Measurements from ENCODE around the gene DDX42. TPM values are rescaled to one million over a fixed set of nuclear protein-coding genes. Genes with fewer than 3 reads are reported as not detected.
A peak's percentile ranks its signal among the peaks of the same experiment; 100 is the strongest.

The DDX42 gene
- total RNA-seq, 1 donor from 2014 or later: 51.7 TPM

DNA sequence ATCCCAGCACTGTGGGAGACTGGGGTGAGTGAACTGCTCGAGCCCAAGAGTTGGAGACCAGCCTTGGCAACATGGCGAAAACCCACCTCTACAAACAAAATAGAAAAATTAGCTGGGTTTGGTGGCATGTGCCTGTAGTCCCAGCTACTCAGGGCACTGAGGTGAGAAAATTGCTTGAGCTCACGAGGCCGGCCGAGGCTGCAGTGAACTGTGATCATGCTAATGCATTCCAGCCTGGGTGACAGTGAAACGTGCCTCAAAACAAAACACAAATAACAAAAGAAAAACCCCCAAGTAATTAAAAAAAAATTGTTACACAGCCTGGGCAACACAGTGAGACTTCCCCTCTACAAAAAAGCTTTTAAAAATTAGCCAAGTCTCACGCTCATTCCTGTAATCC is 5.5 kb upstream of the DDX42 start:
- Histone ChIP-seq H3K4me1 (peaks cover 71% of the 10 kb centered on the region), H3K27ac (replicated peaks) (peak overlapping the region; percentile 28)
- intact Hi-C loops (cut with micrococcal nuclease): no loop called here

DNA sequence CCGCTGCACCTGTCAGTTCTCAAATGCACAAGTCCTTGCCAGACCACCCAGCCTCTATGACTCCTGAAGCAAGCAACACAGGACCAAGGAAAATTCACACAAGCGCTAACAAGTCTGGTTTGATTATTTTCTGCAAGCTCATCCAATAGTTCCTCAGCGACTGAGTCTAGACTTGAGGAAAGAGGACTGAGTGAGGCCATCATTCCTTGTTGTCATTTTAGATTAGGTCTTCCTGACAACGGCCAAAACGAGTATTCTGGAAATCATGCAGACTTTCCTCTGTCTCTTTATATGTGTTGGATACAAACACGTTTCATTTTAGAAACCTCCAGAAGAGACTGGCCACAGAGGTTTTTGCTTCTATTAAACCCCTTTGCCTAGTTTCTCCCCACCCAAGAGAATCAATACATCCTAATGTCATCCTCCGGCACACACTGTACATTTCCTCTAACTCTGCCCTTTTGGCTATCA is 1.1 kb upstream of the DDX42 start:
- Histone ChIP-seq H3K9me3 (replicated peaks) (no peaks in the 10 kb centered on the region), H3K4me3 (peak overlapping the region; percentile 95), H3K4me1 (peaks cover 89% of the 10 kb centered on the region), H3K27me3 (ENCODE audit: low read depth) (no peaks in the 10 kb centered on the region), H3K27ac (replicated peaks) (peak overlapping the region; percentile 99), H3K36me3 (peaks cover 4% of the 10 kb centered on the region)
- TF ChIP-seq, protein P1, sequence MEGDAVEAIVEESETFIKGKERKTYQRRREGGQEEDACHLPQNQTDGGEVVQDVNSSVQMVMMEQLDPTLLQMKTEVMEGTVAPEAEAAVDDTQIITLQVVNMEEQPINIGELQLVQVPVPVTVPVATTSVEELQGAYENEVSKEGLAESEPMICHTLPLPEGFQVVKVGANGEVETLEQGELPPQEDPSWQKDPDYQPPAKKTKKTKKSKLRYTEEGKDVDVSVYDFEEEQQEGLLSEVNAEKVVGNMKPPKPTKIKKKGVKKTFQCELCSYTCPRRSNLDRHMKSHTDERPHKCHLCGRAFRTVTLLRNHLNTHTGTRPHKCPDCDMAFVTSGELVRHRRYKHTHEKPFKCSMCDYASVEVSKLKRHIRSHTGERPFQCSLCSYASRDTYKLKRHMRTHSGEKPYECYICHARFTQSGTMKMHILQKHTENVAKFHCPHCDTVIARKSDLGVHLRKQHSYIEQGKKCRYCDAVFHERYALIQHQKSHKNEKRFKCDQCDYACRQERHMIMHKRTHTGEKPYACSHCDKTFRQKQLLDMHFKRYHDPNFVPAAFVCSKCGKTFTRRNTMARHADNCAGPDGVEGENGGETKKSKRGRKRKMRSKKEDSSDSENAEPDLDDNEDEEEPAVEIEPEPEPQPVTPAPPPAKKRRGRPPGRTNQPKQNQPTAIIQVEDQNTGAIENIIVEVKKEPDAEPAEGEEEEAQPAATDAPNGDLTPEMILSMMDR (IDR thresholded peaks at IDR 0.05; ENCODE audit: borderline replicate concordance): no peak
- no peak for DNase-seq
- intact Hi-C loops (cut with micrococcal nuclease): no loop called here

More for the DNA sequence above, 5.5 kb upstream of the DDX42 start:
- Histone ChIP-seq H3K4me3 (no peak overlapping the region), H3K27me3 (ENCODE audit: low read depth) (no peaks in the 10 kb centered on the region), H3K9me3 (replicated peaks) (no peaks in the 10 kb centered on the region), H3K36me3 (peaks cover 23% of the 10 kb centered on the region)
- no peak for DNase-seq
- TF ChIP-seq, protein P1 (IDR thresholded peaks at IDR 0.05; ENCODE audit: borderline replicate concordance): no peak

DNA sequence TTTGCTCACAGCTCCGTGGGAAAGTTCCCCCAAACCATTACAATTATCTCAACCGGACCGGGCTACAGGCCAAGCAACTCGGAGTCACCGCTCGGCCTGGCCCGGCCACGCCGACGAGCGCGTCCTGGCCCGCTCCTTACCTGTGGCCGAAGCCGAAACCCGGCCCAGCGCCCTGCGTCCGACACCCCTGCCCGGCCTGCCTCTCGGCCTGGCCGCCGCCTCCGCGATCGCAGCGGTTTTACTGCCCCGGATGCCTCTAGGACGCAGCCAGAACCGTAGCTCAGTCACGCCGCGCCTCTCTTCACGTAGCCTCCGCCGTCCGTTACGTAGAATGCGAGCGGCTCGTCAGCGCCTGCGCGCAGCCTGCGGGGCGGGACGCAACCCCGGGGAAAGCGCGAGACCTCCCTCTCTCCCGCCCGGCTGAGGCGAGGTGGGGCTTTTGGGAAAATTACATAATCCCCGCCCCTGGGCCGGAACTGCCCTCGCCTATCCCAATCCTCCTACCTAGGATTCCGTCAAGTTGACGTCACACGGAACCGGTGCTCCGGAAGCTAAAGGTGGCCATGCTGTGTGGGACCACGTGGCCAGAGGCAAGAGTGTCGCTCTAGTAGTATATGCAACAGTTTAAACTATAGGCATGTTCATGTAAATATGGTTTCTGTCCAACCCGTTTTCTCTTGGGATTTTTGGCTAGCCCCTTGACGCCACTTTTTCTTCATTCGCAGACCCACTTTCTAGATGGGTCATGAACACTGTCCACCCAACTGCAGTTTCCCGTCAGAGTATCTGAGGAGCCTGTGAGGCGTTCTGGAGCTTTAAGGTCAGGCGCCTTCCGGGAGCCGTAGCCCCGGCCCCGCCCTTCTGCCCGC is 464 bp upstream of the DDX42 start, which contains the start of gene CCDC47:
Gene CCDC47 (minus strand): TSS at position 326 of the 869 bp plus-strand sequence. CDS start 7,422 bp downstream, outside the sequence.
- H3K4me1 ChIP-seq: peaks cover 89% of the 10 kb centered on the region
- intact Hi-C loops (cut with micrococcal nuclease): no loop called here
- H3K36me3 ChIP-seq: peaks cover 11% of the 10 kb centered on the region
- H3K4me3 ChIP-seq: peak within 1 kb of the TSS; percentile 95
- H3K27me3 ChIP-seq (ENCODE audit: low read depth): no peaks in the 10 kb centered on the region
- peak; percentile 98 for DNase-seq
- TF ChIP-seq, protein P1 (IDR thresholded peaks at IDR 0.05; ENCODE audit: borderline replicate concordance): no peak
- H3K27ac ChIP-seq (replicated peaks): peak within 1 kb of the TSS; percentile 99
- H3K9me3 ChIP-seq (replicated peaks): no peaks in the 10 kb centered on the region

DNA sequence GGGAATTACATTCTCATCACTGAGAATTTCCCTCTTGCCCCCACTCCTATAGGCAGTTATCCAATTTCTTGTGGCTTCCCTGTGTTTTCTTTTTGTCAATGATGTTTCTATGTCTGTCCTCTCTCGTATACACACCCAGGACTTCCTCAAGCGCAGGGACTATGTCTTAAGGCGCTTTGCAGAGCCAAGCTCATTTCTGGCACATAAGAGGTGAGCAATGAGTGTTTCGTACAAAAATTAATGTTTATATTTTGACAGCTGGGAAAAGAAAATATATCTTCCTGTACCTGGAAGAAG is 947 bp downstream of the DDX42 start:
- peaks cover 25% of the 10 kb centered on the region for H3K36me3 ChIP-seq
- TF ChIP-seq, protein P1 (IDR thresholded peaks at IDR 0.05; ENCODE audit: borderline replicate concordance): no peak
- H3K9me3 ChIP-seq (replicated peaks): no peaks in the 10 kb centered on the region
- intact Hi-C loops (cut with micrococcal nuclease): no loop called here
- H3K27ac ChIP-seq (replicated peaks): peak overlapping the region; percentile 99
- peak overlapping the region; percentile 95 for H3K4me3 ChIP-seq
- no peaks in the 10 kb centered on the region for H3K27me3 ChIP-seq (ENCODE audit: low read depth)
- DNase-seq: no peak
- peaks cover 91% of the 10 kb centered on the region for H3K4me1 ChIP-seq

DNA sequence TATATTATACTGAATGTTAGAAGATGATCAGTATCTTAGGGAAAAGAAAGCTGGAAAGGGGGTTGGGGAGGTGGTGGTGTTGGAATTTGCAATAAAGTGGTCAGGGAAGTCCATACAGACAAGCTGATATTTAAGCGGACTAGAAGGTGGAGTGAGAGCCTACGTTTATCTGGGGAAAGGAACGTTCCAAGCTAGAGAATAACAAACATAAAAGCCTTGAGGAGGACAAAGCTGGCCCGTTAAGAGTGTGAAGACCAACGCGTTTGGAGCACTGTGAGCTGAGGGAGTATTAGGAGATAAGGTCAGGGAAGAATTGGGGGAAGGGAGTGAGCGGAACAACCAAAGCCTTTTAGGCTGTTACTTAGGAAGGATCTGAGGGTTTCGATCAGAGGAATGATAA is 1.4 kb downstream of the DDX42 start:
- Histone ChIP-seq H3K27me3 (ENCODE audit: low read depth) (no peaks in the 10 kb centered on the region), H3K4me1 (peaks cover 91% of the 10 kb centered on the region), H3K9me3 (replicated peaks) (no peaks in the 10 kb centered on the region), H3K36me3 (peaks cover 29% of the 10 kb centered on the region), H3K27ac (replicated peaks) (peak overlapping the region; percentile 99), H3K4me3 (peak overlapping the region; percentile 95)
- intact Hi-C loops (cut with micrococcal nuclease): no loop called here
- TF ChIP-seq, protein P1 (IDR thresholded peaks at IDR 0.05; ENCODE audit: borderline replicate concordance): no peak
- DNase-seq: no peak

Measured in left ventricle myocardium inferior (tissue), 1 donor.